Small intestine (tissue), 16 donors: ENCODE measurements around the gene HDDC3. TPM values are rescaled to one million over a fixed set of nuclear protein-coding genes. Genes with fewer than 3 reads are reported as not detected.

Experiments used
- DNase-seq, 2 donors: peaks; one replicate each; pipeline versions ENCODE4 v3.0.0 to v3.0.0-alpha.2; 2013
- FAIRE-seq: peaks from 2 replicates; lab custom pipeline; 2012; peaks lifted over from hg19 to GRCh38; lab: Jason Lieb, UNC
- H3K27ac ChIP-seq, 3 donors: one replicate each; pipeline ENCODE4 v1.5.1; 2013; ENCODE audit warnings: low read length in 2 of 3, mild to moderate bottlenecking in 2 of 3, control low read depth in 1 of 3, inconsistent platforms in 1 of 3, low read depth in 1 of 3, moderate library complexity in 1 of 3
- H3K27me3 ChIP-seq, 3 donors: one replicate each; pipeline ENCODE4 v1.6.1; 2013; ENCODE audit warnings: low read length in 3 of 3, inconsistent platforms in 1 of 3; ENCODE audit not compliant: control insufficient read depth in 3 of 3, insufficient read depth in 3 of 3
- H3K36me3 ChIP-seq, 3 donors: one replicate each; pipeline ENCODE4 v1.6.1; 2013; ENCODE audit warnings: low read length in 3 of 3, inconsistent platforms in 1 of 3, low read depth in 1 of 3, mild to moderate bottlenecking in 1 of 3, moderate library complexity in 1 of 3; ENCODE audit not compliant: control insufficient read depth in 3 of 3, insufficient read depth in 2 of 3
- H3K4me1 ChIP-seq, 3 donors: one replicate each; pipeline ENCODE4 v1.6.1; 2013; ENCODE audit warnings: low read length in 2 of 3, inconsistent platforms in 1 of 3, low read depth in 1 of 3, mild to moderate bottlenecking in 1 of 3, moderate library complexity in 1 of 3; ENCODE audit not compliant: control insufficient read depth in 3 of 3, insufficient read depth in 2 of 3
- H3K4me3 ChIP-seq, 3 donors: one replicate each; pipeline ENCODE4 v1.5.1; 2013; ENCODE audit warnings: low read length in 3 of 3, control low read depth in 1 of 3, inconsistent platforms in 1 of 3, low read depth in 1 of 3, mild to moderate bottlenecking in 1 of 3, moderate library complexity in 1 of 3
- H3K9me3 ChIP-seq, 2 donors: one replicate each; pipeline ENCODE4 v1.6.1; 2013; ENCODE audit warnings: low read depth in 1 of 2, low read length in 1 of 2; ENCODE audit not compliant: control insufficient read depth in 2 of 2, insufficient read depth in 1 of 2
- WGBS, 3 donors: extraction: QIAGEN DNeasy Blood & Tissue Kit; methylation state at CpG; one replicate each; pipeline ENCODE4 v1.1.7; 2013; 5-methylcytosine and 5-hydroxymethylcytosine counted together
- long read RNA-seq, 10 donors: transcript quantifications; one replicate each; lab custom pipeline, GENCODE V29; 2026
- polyA plus RNA-seq, 4 donors: library from polyadenylated mRNA; stranded (reverse) in 3 of 4; unstranded in 1 of 4; fragments of 200-250 nt in 3 of 4; fragments of 120-200 nt in 1 of 4; gene quantifications; one replicate each; pipeline versions ENCODE4 v1.2.1 to v1.2.3, GENCODE V29; 2013
- donor health status: healthy with polysubstance abuse.
- donor health status: control.
- donor health status: control.
- donor health status: Bipolar disorder and iron deficiency.
- donor health status: healthy.

HDDC3 gene, protein sequence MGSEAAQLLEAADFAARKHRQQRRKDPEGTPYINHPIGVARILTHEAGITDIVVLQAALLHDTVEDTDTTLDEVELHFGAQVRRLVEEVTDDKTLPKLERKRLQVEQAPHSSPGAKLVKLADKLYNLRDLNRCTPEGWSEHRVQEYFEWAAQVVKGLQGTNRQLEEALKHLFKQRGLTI
- polyA plus RNA-seq: 10 to 100 TPM; 21.1 to 33.0 (median 27.2) TPM
- long read RNA-seq, donor 1: 0 reads
- long read RNA-seq, donor 2, full-length matches to known transcripts: 3 of 3 reads
- long read RNA-seq, donor 2, partial matches to known transcripts: 0 of 3 reads
- long read RNA-seq, donor 2, other reads (novel, unspliced or antisense): 0 of 3 reads
- long read RNA-seq, donor 3, full-length matches to known transcripts: 15 of 15 reads
- long read RNA-seq, donor 3, partial matches to known transcripts: 0 of 15 reads
- long read RNA-seq, donor 3, other reads (novel, unspliced or antisense): 0 of 15 reads
- long read RNA-seq, donor 4: 0 reads
- long read RNA-seq, donor 5, partial matches to known transcripts: 0 of 4 reads
- long read RNA-seq, donor 5, other reads (novel, unspliced or antisense): 0 of 4 reads
- long read RNA-seq, donor 6, transcript HDDC3-202 (4 exons, 1,880 nt): major isoform, 9 of 12 reads
- long read RNA-seq, donor 6, partial matches to known transcripts: 0 of 12 reads
- long read RNA-seq, donor 6, other reads (novel, unspliced or antisense): 0 of 12 reads
- long read RNA-seq, donor 7, transcript HDDC3-202 (4 exons, 1,880 nt): major isoform, 5 of 5 reads
- long read RNA-seq, donor 7, partial matches to known transcripts: 0 of 5 reads
- long read RNA-seq, donor 7, other reads (novel, unspliced or antisense): 0 of 5 reads
- long read RNA-seq, donor 8: 0 reads
- long read RNA-seq, donor 9, partial matches to known transcripts: 0 of 2 reads
- long read RNA-seq, donor 9, other reads (novel, unspliced or antisense): 0 of 2 reads
- long read RNA-seq, donor 10, transcript HDDC3-202 (4 exons, 1,880 nt): major isoform, 7 of 9 reads
- long read RNA-seq, donor 10, partial matches to known transcripts: 0 of 9 reads
- long read RNA-seq, donor 10, other reads (novel, unspliced or antisense): 0 of 9 reads

DNA sequence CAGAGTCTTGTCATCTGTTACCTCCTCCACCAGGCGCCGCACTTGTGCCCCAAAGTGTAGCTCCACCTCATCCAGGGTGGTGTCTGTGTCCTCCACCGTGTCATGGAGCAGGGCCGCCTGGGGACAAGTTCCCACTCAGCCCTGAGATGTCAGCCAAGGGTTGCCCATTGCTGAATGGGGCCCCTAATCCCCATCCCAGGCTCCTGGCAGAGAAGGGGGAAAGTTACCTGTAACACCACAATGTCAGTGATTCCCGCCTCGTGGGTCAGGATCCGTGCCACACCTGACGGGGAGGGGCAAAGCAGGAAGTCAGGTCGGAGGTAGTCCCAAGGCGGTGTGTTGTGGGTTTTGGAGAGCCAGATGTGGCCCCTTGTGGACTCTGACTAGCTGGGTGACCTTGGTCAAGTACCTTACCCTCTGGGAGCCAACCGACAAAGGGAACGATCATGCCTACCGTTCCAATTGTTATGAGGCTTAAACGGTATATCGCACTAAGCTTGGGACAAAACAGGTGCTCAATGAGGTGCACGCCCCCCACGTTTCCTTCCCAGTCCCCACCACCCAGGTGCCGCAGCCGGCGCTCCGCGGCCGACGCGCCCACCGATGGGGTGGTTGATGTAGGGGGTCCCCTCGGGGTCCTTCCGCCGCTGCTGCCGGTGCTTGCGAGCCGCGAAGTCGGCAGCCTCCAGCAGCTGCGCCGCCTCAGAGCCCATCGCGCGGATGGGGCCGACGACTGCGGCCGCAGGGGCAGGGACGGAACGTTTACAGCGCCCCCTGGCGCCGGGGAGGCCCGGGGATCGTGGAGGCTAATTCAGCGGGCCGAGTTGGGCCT is at the start of gene HDDC3:
Gene HDDC3 (minus strand): TSS at position 722 of the 832 bp plus-strand sequence. CDS start 9 bp downstream, at position 713.
- H3K36me3 ChIP-seq: peaks cover 0 to 4% (median 0%) of the 10 kb centered on the region in 3 donors
- H3K4me3 ChIP-seq: peak within 1 kb of the TSS; percentile 48 to 74 (median 67)
- no peaks in the 10 kb centered on the region for H3K9me3 ChIP-seq
- H3K4me1 ChIP-seq: peaks cover 6 to 32% (median 15%) of the 10 kb centered on the region in 3 donors
- peak within 1 kb of the TSS; percentile 77 to 97 (median 91) for H3K27ac ChIP-seq
- FAIRE-seq (no peak), DNase-seq (peak; percentile 95)
- no peaks in the 10 kb centered on the region for H3K27me3 ChIP-seq
- 0 to 1% (median 1%) methylated on average over 39 to 52 of the region's 52 CpGs for WGBS, 3 donors

- H3K27me3 ChIP-seq: no peaks in the 10 kb centered on the region
- FAIRE-seq: no peak
- WGBS, 3 donors: 87 to 94% (median 90%) methylated on average over 5 of the region's 5 CpGs
- peaks cover 0 to 9% (median 6%) of the 10 kb centered on the region in 3 donors for H3K36me3 ChIP-seq
- no peaks in the 10 kb centered on the region for H3K9me3 ChIP-seq
- no peak overlapping the region for H3K27ac ChIP-seq
- H3K4me1 ChIP-seq: no peaks in the 10 kb centered on the region
- DNase-seq: no peak
- H3K4me3 ChIP-seq: no peak overlapping the region
These were observed 49.8 kb upstream of the HDDC3 start for GRCh38 chr15:90982135-90982534.

- Histone ChIP-seq H3K36me3 (peaks cover 0 to 12% (median 6%) of the 10 kb centered on the region in 3 donors), H3K4me3 (no peak overlapping the region), H3K4me1 (no peaks in the 10 kb centered on the region), H3K9me3 (no peaks in the 10 kb centered on the region), H3K27ac (no peak overlapping the region), H3K27me3 (no peaks in the 10 kb centered on the region)
- 92 to 98% (median 93%) methylated on average over 6 of the region's 6 CpGs for WGBS, 3 donors
- FAIRE-seq (no peak), DNase-seq (no peak)
These were observed 49.3 kb upstream of the HDDC3 start for GRCh38 chr15:90981681-90982080.

- DNase-seq (no peak), FAIRE-seq (no peak)
- Histone ChIP-seq H3K4me3 (no peak overlapping the region), H3K36me3 (peaks cover 0 to 15% (median 6%) of the 10 kb centered on the region in 3 donors), H3K27me3 (no peaks in the 10 kb centered on the region), H3K9me3 (no peaks in the 10 kb centered on the region), H3K27ac (no peak overlapping the region), H3K4me1 (no peaks in the 10 kb centered on the region)
- WGBS, 3 donors: 65 to 77% (median 66%) methylated on average over 1 of the region's 1 CpG
These were observed 47.2 kb upstream of the HDDC3 start for GRCh38 chr15:90979582-90979981.

GRCh38 chr15:90974216-90974615 is 41.9 kb upstream of the HDDC3 start:
- Histone ChIP-seq H3K27ac (no peak overlapping the region), H3K36me3 (peaks cover 2 to 29% (median 4%) of the 10 kb centered on the region in 3 donors), H3K4me3 (no peak overlapping the region), H3K9me3 (no peaks in the 10 kb centered on the region), H3K4me1 (no peaks in the 10 kb centered on the region), H3K27me3 (no peaks in the 10 kb centered on the region)
- FAIRE-seq: no peak
- 94 to 98% (median 97%) methylated on average over 21 of the region's 21 CpGs for WGBS, 3 donors
- no peak for DNase-seq

DNA sequence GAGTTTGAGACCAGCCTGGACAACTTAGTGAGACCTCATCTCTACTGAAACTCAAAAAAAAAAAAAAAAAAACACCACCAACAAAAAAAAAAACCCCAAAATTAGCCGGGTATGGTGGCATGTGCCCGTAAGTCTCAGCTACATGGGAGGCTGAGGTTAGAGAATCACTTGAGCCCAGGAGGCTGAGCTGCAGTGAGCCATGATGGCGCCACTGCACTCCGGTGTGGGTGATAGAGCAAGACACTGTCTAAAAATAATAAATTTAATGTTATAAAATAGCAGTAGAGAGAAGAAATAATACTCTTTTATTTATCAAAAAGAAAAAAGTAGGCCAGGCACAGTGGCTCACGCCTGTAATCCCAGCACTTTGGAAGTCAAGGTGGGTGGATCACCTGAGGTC is 39.8 kb upstream of the HDDC3 start:
- Histone ChIP-seq H3K36me3 (peaks cover 4 to 36% (median 4%) of the 10 kb centered on the region in 3 donors), H3K9me3 (no peaks in the 10 kb centered on the region), H3K27ac (no peak overlapping the region), H3K4me3 (no peak overlapping the region), H3K27me3 (no peaks in the 10 kb centered on the region), H3K4me1 (no peaks in the 10 kb centered on the region)
- FAIRE-seq (no peak), DNase-seq (no peak)
- 92 to 98% (median 93%) methylated on average over 5 of the region's 5 CpGs for WGBS, 3 donors

DNA sequence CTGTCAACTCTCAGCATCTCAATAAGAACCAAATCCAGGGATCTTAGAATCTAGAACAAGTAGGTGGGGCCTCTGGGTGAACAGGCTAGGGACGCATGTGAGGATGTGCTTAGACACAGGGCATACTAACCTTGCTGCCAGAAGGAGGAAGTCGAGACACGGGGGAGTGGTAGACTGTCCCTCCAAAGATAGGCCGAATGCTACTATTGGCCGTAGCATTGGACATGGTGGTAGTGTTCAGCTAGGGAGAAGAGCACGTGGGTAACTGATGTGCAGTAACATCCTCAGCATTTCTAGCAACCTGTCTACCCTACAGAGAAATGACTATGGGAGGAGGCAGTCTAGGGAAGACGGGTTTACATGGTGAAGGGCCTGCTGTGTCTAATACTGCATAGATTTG is 37.9 kb upstream of the HDDC3 start:
- H3K9me3 ChIP-seq: no peaks in the 10 kb centered on the region
- WGBS, 3 donors: 93 to 96% (median 94%) methylated on average over 7 of the region's 7 CpGs
- H3K36me3 ChIP-seq: peaks cover 4 to 38% (median 6%) of the 10 kb centered on the region in 3 donors

More for the DNA sequence above, 37.9 kb upstream of the HDDC3 start:
- no peaks in the 10 kb centered on the region for H3K4me1 ChIP-seq
- no peak for DNase-seq
- H3K4me3 ChIP-seq: no peak overlapping the region
- FAIRE-seq: no peak
- H3K27ac ChIP-seq: no peak overlapping the region
- no peaks in the 10 kb centered on the region for H3K27me3 ChIP-seq
